Astrocyte (in vitro differentiated cells and primary cell): ENCODE results near the gene FBXO44. TPM values are rescaled to one million over a fixed set of nuclear protein-coding genes. Genes with fewer than 3 reads are reported as not detected.
"Not testable (repeated sequence)": the region's sequence is repeated elsewhere in the genome, so short reads cannot be mapped to it uniquely, and the experiment has no call there.

Experiments
- DNase-seq: peaks from one replicate; pipeline ENCODE4 v3.0.0-alpha.2; 2010; ENCODE audit warnings: low read depth
- FAIRE-seq: peaks from 2 replicates; lab custom pipeline; 2011; peaks lifted over from hg19 to GRCh38; lab: Jason Lieb, UNC
- H2AFZ ChIP-seq: 2 replicates; pipeline ENCODE4 v1.6.0; 2012; ENCODE audit warnings: low read depth, low read length, inconsistent platforms
- H3K27ac ChIP-seq: 2 replicates; pipeline ENCODE4 v1.5.1; 2011; ENCODE audit warnings: low read depth, low read length, inconsistent platforms
- H3K27me3 ChIP-seq: 2 replicates; pipeline ENCODE4 v1.6.0; 2011; ENCODE audit warnings: low read length, inconsistent platforms; ENCODE audit not compliant: insufficient read depth
- H3K36me3 ChIP-seq: 2 replicates; pipeline ENCODE4 v1.5.1; 2011; ENCODE audit warnings: low read length, inconsistent platforms; ENCODE audit not compliant: insufficient read depth
- H3K4me1 ChIP-seq: 2 replicates; pipeline ENCODE4 v1.5.1; 2011; ENCODE audit warnings: low read length, inconsistent platforms; ENCODE audit not compliant: insufficient read depth
- H3K4me2 ChIP-seq: 2 replicates; pipeline ENCODE4 v1.6.0; 2012; ENCODE audit warnings: low read length, inconsistent platforms
- H3K4me3 ChIP-seq: 2 replicates; pipeline ENCODE4 v1.5.1; 2011; ENCODE audit warnings: low read depth, mild to moderate bottlenecking, low read length, inconsistent platforms; ENCODE audit not compliant: insufficient read depth
- H3K79me2 ChIP-seq: 2 replicates; pipeline ENCODE4 v1.6.0; 2012; ENCODE audit warnings: mild to moderate bottlenecking, low read length, inconsistent platforms; ENCODE audit not compliant: insufficient read depth
- H3K9ac ChIP-seq: 2 replicates; pipeline ENCODE4 v1.6.0; 2012; ENCODE audit warnings: mild to moderate bottlenecking, low read length, inconsistent platforms
- H3K9me3 ChIP-seq: 2 replicates; pipeline ENCODE4 v1.5.1; 2012; ENCODE audit warnings: low read depth, mild to moderate bottlenecking, low read length, inconsistent platforms; ENCODE audit not compliant: insufficient read depth
- H4K20me1 ChIP-seq: 2 replicates; pipeline ENCODE4 v1.6.0; 2012; ENCODE audit warnings: low read length, inconsistent platforms; ENCODE audit not compliant: insufficient read depth
- H3K27ac Mint-ChIP-seq: one replicate; pipeline ENCODE4 v1.8.0; 2021; ENCODE audit warnings: mild to moderate bottlenecking, mixed read lengths; ENCODE audit not compliant: unreplicated experiment
- H3K27me3 Mint-ChIP-seq: one replicate; pipeline ENCODE4 v1.8.0; 2021; ENCODE audit warnings: low read depth, mixed read lengths; ENCODE audit not compliant: unreplicated experiment
- H3K36me3 Mint-ChIP-seq: one replicate; pipeline ENCODE4 v1.8.0; 2021; ENCODE audit warnings: low read depth, mixed read lengths; ENCODE audit not compliant: unreplicated experiment
- H3K4me1 Mint-ChIP-seq: one replicate; pipeline ENCODE4 v1.8.0; 2021; ENCODE audit warnings: low read depth, mixed read lengths; ENCODE audit not compliant: unreplicated experiment
- H3K4me3 Mint-ChIP-seq: one replicate; pipeline ENCODE4 v1.8.0; 2021; ENCODE audit warnings: mild to moderate bottlenecking, moderate library complexity, mixed read lengths; ENCODE audit not compliant: unreplicated experiment
- H3K9me3 Mint-ChIP-seq: one replicate; pipeline ENCODE4 v1.8.0; 2021; ENCODE audit warnings: mild to moderate bottlenecking, mixed read lengths; ENCODE audit not compliant: unreplicated experiment
- CTCF ChIP-seq: IDR thresholded peaks from 2 replicates; pipeline ENCODE4 v1.5.1; 2011; ENCODE audit warnings: low read depth, mild to moderate bottlenecking, inconsistent platforms, low read length, moderate library complexity; ENCODE audit not compliant: insufficient read depth
- EZH2 ChIP-seq: IDR thresholded peaks from 2 replicates; pipeline ENCODE4 v1.6.1; 2012; ENCODE audit warnings: mild to moderate bottlenecking, low read length, inconsistent platforms; ENCODE audit not compliant: insufficient read depth
- total RNA-seq: library from RNA; stranded (reverse); gene quantifications from 2 replicates; pipeline ENCODE4 v1.2.1, GENCODE V29; 2021

Gene FBXO44
- total RNA-seq, 1 donor from 2014 or later, result 31.6 TPM

- peaks cover 27% of the 10 kb centered on the region for H3K27me3 Mint-ChIP-seq
- not testable (repeated sequence) for H3K4me3 ChIP-seq, H3K27ac ChIP-seq, H3K4me1 Mint-ChIP-seq, H3K79me2 ChIP-seq, H3K9ac ChIP-seq, DNase-seq, H3K36me3 Mint-ChIP-seq, H3K9me3 Mint-ChIP-seq, H4K20me1 ChIP-seq, H3K9me3 ChIP-seq, H3K27ac Mint-ChIP-seq, H3K4me1 ChIP-seq, H3K36me3 ChIP-seq, H3K4me3 Mint-ChIP-seq, H2AFZ ChIP-seq, FAIRE-seq, H3K4me2 ChIP-seq
- peak; percentile 97 for TF ChIP-seq CTCF
- H3K27me3 ChIP-seq, result peaks cover 15% of the 10 kb centered on the region
These were observed 12.2 kb upstream of the FBXO44 start for GRCh38 chr1:11642418-11643017.

GRCh38 chr1:11643782-11644181, 10.9 kb upstream of the FBXO44 start:
- Histone ChIP-seq H3K27ac (no peak overlapping the region), H3K9ac (no peak overlapping the region), H3K4me1 (no peaks in the 10 kb centered on the region), H3K36me3 (no peaks in the 10 kb centered on the region), H3K4me3 (no peak overlapping the region), H3K4me2 (no peak overlapping the region), H3K9me3 (no peaks in the 10 kb centered on the region), H4K20me1 (peaks cover 4% of the 10 kb centered on the region), H3K79me2 (no peaks in the 10 kb centered on the region), H3K27me3 (peaks cover 20% of the 10 kb centered on the region), H2AFZ (no peak overlapping the region)
- Mint-ChIP-seq H3K9me3 (no peaks in the 10 kb centered on the region), H3K36me3 (peaks cover 1% of the 10 kb centered on the region), H3K4me3 (no peak overlapping the region), H3K4me1 (no peaks in the 10 kb centered on the region), H3K27ac (no peak overlapping the region), H3K27me3 (peaks cover 19% of the 10 kb centered on the region)
- DNase-seq (no peak), FAIRE-seq (no peak)
- TF ChIP-seq EZH2 (no peak), CTCF (no peak)

- Histone ChIP-seq H4K20me1 (peaks cover 9% of the 10 kb centered on the region), H3K27ac (no peak overlapping the region), H3K4me3 (no peak overlapping the region), H3K79me2 (no peaks in the 10 kb centered on the region), H3K36me3 (no peaks in the 10 kb centered on the region), H3K9ac (no peak overlapping the region), H3K9me3 (no peaks in the 10 kb centered on the region), H3K4me2 (no peak overlapping the region), H3K27me3 (peaks cover 24% of the 10 kb centered on the region), H3K4me1 (no peaks in the 10 kb centered on the region), H2AFZ (no peak overlapping the region)
- no peak overlapping the region for H3K4me3 Mint-ChIP-seq
- TF ChIP-seq EZH2 (no peak), CTCF (no peak)
- DNase-seq (no peak), FAIRE-seq (no peak)
- no peak overlapping the region for H3K27ac Mint-ChIP-seq
- peaks cover 15% of the 10 kb centered on the region for H3K27me3 Mint-ChIP-seq
- H3K36me3 Mint-ChIP-seq, result peaks cover 1% of the 10 kb centered on the region
- no peaks in the 10 kb centered on the region for H3K4me1 Mint-ChIP-seq
- H3K9me3 Mint-ChIP-seq, result no peaks in the 10 kb centered on the region
These were observed 9.4 kb upstream of the FBXO44 start for GRCh38 chr1:11645270-11645669.
